ENCODE measurements around the gene SDK2. TPM values are rescaled to one million over a fixed set of nuclear protein-coding genes. Genes with fewer than 3 reads are reported as not detected.
A peak's percentile ranks its signal among the peaks of the same experiment; 100 is the strongest.

The SDK2 gene
- total RNA-seq, 1 donor from 2014 or later: 0.96 TPM

GRCh38 chr17:73423159-73423715, 221.0 kb downstream of the SDK2 start:
- no peak for DNase-seq (ENCODE audit: low spot score)

DNA sequence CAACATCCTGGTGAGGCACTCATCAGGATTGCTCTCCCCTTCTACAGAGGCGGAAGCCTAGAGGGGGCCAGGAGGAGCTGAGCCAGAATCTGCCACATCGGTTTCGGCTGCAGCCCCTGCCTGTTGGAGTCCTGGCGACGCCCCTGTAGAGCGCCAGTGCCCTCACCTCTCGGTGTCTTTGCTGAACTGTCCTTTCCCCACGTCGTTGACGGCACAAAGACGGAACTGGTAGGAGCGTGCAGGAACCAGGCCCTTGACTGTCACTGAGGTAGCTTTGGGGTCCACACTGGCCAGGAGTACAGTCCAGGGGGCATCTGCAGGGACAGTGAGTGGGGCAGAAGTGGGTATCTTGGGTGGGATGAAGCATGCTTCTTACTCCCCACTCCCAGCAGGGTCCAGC, 222.1 kb downstream of the SDK2 start:
- DNase-seq (ENCODE audit: low spot score): no peak

DNA sequence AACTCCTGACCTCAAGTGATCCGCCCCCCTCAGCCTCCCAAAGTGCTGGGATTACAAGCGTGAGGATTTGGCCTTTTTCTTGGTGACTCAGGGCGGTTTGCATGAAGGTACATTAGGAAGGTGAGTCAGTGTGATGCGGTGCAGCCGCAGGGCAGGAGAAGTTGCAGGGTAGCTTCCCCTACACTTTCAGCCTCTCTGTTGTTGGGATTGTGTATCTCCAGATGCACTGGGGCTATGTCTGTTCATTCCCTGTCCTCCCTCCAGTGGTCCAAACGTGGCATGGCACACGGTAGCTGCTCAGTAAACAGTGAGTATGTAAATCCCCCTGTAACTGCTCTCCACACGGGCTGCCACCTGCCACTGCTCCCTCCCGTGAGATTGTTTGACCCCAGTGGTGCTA, 223.3 kb downstream of the SDK2 start:
- DNase-seq (ENCODE audit: low spot score): no peak

GRCh38 chr17:73419881-73420280, 224.4 kb downstream of the SDK2 start:
- no peak for DNase-seq (ENCODE audit: low spot score)

DNA sequence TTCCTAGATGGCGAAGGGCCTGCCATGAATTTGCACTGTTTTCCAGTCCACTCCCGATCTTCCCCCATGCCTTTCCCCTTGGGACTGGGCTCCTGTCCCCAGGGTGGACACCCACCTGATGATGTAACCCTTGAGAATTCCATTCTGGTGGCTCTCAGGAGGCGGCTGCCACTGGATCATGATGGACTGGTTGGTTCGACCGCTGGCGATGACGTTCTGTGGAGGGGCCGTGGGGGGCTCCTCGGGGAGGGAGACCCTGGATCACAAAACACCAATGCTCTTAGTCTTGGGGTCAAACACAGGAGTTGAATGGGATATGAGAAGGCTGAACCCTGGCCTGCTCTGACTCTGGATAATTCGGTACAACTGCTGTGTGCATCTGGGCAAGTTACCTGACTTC, 225.2 kb downstream of the SDK2 start:
- no peak for DNase-seq (ENCODE audit: low spot score)

GRCh38 chr17:73415782-73416181, 228.5 kb downstream of the SDK2 start:
- no peak for DNase-seq (ENCODE audit: low spot score)

DNA sequence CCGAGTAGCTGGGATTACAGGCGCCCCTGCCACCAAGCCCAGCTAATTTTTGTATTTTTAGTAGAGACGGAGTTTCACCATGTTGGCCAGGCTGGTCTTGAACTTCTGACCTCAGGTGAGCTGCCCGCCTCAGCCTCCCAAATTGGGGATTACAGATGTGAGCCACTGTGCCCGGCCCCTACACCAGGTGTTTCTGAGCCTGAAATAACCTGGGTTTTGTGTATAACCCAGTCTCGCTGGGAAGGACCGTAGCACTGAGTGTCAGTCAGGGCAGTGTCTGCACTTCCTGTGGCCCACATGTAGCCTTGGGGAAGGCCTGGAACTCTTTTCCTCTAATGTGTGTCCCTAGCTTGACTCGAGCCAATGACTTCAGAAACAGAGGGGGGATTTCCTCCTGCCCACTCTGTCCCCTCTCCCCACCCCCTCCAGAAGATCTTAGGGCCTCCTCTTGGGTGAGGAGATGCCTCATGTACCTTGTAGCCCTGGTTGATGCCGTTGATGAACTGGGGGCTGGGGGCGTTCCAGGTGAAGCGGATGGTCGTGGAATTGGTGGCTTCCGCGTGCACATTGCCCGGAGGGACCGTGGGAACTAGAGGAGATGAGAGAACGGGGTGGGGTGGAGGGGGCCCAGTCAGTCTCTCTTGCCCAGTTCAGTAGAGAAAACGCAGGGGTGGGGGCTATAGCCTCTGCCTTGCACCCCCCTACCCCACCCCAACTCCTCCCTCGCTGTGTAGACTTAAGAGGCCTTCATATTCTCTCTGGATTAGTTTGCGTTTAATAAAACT, 229.9 kb downstream of the SDK2 start:
- DNase-seq (ENCODE audit: low spot score): no peak

DNA sequence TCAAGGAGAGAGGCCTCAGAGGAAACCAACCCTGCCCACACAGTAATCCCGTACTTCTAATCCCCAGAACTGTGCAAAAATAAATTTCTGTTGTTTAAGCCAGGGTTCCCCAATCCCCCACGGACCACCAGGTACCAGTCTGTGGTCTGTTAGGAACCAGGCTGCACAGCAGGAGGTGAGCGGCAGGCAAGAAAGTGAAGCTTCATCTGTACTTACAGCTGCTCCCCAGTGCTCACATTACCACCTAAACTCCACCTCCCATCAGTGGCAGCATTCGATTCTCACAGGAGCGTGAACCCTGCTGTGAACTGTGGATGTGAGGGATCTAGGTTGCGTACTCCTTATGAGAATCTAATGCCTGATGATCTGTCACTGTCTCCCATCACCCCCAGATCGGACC, 231.3 kb downstream of the SDK2 start:
- DNase-seq (ENCODE audit: low spot score): no peak

DNA sequence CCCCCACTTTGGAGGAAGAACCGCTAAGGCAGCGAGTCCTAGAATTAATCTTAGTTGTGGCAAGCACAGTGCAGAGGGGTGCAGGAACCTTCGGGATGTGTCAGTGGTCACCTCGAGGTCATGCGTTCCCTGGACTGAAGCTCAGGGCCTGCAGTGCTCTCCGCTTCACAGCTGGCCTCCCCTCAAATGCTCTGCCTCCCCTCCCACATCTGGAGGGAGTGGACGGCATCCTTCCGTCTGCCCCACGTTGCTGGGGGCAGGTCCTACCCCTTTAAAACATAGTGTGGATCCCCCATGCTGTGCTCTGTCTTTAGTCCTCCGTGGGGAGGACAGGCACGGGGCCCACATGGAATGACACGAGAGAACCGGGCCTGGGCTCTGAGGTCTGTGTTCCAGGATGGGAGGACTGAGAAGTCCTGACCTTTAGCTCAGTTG, 232.9 kb downstream of the SDK2 start:
- DNase-seq (ENCODE audit: low spot score): no peak

GRCh38 chr17:73410586-73411312, 233.5 kb downstream of the SDK2 start:
- DNase-seq (ENCODE audit: low spot score): no peak

GRCh38 chr17:73404246-73404645, 240.0 kb downstream of the SDK2 start:
- DNase-seq (ENCODE audit: low spot score): no peak

GRCh38 chr17:73402466-73402865, 241.8 kb downstream of the SDK2 start:
- no peak for DNase-seq (ENCODE audit: low spot score)

- peak; percentile 60 for DNase-seq (ENCODE audit: low spot score)
These were observed 242.3 kb downstream of the SDK2 start for GRCh38 chr17:73401911-73402310.

DNA sequence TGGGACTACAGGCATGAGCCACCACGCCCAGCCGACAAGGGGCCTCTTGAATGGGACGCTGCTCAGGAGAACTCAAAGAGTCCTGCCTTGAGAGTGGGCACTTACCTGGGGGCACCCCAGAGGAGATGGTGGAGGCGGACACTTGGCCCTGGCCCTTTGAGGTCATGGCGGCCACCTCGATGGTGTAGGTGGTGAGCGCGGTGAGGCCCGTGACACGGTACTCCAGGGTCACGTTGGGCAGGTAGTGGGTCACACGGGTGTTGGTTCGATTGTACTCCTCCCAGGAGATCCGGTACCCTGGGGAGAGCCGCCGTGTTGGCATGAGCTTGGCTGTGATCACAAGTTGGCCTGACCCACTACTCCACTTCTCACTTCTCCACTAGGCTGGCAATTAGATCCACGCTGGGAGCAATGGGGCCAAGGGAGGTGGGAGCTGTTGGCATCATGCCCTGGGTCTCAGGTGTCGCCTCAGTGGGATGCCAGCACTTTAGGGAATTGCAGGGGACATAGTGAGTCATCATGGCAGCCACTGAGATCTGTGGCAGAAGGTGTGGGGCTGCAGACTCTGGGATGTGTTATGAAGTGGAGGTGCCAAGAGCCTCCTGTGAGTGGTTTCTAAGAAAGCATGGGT, 243.2 kb downstream of the SDK2 start:
- no peak for DNase-seq (ENCODE audit: low spot score)

DNA sequence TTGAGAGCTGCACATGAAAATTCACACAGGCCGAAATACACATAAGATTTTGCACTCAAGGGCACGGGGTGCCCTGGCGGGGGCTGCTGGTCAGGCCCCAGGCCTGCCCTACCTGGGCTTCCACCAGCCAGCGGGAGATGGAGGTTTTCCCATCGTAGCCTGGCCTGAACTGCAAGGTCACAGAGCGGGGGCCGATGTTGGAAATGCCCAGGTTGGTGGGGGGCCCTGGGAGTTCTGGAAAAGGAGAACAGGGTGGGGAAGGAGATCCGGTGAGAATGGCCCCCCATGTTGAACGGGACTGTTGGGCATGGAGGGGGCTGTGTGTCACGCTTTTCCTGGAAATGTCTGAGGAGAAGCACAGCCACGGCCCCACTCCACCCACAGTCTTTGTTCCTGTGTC, 245.2 kb downstream of the SDK2 start:
- no peak for DNase-seq (ENCODE audit: low spot score)

- DNase-seq (ENCODE audit: low spot score): no peak
These were observed 246.2 kb downstream of the SDK2 start for GRCh38 chr17:73397856-73398540.

DNA sequence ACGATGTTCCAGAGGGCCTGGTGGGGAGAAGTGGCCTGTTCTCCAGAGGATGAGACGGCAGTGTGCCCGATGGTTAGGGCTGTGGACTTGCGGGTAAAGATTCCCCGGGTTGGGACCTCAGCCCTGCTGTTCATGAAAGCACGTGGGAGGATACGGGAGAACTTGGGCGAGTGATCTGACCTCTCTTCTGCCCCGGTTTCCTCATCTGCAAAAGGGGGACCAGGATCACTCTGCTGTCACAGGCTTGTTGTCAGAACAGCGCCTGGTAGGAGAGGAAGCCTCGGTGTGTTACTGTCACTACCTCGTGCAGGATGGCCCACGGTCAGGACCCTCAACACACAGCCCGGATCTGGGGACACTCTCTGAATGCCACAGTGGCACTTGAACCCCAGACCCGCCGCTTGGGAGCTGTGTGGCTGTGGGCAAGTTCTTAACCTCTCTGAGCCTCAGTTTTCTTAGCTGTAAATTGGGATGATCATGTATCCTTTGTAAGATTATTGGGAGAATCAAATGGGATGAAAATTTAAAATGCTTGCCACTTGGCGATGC, 246.9 kb downstream of the SDK2 start:
- DNase-seq (ENCODE audit: low spot score): no peak

DNA sequence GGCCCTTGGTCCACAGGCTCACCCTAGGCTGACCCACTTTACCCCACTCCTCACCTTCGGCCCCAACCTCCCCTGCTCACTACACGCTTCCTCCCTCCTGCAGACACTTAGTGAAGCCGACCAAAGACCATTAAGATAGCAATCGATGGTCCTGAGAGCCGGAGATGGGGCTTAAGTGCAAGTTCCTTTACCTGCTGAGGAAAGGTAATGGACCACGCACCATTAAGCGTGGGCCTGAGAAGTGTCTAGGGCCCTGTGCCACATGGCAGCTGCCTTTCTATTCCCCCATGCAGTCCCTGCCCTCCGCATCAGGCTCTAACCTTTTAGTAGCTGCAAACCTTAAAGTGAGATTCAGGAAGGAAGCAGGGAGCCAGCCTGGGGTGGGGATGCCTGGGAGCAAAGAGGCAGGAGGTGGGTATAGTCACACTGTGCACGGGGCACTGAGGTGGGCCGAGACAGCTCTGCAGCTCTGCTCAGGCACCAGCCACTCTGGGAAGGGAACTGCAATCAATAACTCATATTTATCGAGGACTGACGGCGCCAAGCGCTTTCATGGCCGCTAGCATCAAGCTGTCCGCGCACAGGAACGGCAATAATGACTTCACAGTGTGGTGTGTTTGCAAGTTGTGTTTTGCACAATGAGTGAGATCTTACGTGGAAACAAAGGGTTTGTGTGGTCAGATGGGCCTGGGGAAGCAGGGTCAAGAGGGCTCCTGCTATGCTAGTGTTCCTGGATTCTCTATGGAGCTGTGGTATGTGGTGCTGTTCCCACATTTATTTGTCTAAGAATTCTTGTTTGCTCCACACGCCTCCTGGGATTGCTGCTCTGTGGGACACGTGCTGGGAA, 247.6 kb downstream of the SDK2 start:
- DNase-seq (ENCODE audit: low spot score): no peak

DNA sequence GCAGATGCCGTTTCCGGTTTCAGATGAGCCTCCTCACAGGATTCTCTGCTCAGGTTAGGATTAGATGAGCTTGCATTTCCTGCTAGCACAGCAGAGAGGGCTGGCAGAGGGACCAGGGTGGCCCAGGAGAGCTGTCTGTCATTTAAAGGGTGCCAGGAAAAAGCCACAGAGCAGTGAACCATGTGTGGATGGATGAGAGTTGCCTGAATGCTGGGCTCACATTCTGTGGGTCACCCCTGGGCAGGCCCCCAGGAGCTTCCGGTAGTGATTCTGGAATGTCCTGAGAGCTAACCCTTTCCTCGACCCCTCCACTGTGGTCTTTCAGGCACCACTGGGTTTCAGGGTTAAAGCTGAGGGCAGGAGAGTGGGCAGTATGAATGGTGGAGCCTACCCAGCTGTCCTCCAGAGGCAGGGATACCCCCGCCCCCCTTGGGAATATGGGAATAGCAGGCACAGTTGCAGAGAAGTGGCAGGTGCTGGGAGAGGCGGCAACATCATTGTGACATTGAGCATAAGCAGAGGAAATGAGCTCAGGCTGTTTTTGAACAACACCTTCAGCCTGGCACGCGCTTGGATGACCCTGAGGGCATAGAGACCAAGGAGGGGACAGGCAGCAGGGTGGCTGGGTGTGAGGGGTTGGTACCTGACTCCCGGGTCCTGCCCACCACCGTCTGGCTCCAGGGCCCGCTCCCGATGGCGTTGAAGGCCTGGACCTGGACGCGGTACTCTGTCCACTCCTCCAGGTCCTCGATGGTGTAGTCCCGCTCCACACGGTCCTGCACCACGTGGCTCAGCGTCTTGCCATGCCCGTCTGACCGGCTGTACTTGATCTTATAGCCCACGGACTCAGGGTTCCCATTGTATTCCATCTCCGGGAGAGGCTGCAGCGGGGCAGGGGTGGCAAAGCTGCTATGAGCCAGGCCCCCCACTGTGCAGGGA, 249.5 kb downstream of the SDK2 start:
- no peak for DNase-seq (ENCODE audit: low spot score)

Data from umbilical cord (tissue), 2 donors.